Caco-2 (cell line): Measurements from ENCODE around the gene GLYATL1. TPM values are rescaled to one million over a fixed set of nuclear protein-coding genes. Genes with fewer than 3 reads are reported as not detected.

Source experiments
- BruUV-seq: library from RNA; stranded (reverse); fragments of 400-500 nt; replicated peaks from 2 replicates; lab custom pipeline; 2021; lab: Mats Ljungman, UMichigan
- CTCF ChIA-PET: fragments of 300-600 bp; sonication (Branson Sonifier 250); formaldehyde crosslinking; loops from one replicate; lab custom pipeline; 2022; ENCODE audit warnings: antibody characterized with exemption; lab: Charles Lee
- POLR2A ChIA-PET: fragments of 300-600 bp; sonication (Branson Sonifier 250); formaldehyde crosslinking; loops from one replicate; lab custom pipeline; 2022; ENCODE audit warnings: antibody characterized with exemption; lab: Charles Lee
- DNase-seq, 2 experiments: peaks; one replicate each; pipeline versions ENCODE4 v3.0.0 to v3.0.0-alpha.2; 2020 to 2022
- H3K27me3 ChIP-seq: replicated peaks from 2 replicates; pipeline ENCODE4 v1.6.0; 2011; ENCODE audit warnings: low read length; ENCODE audit not compliant: control insufficient read depth, insufficient read depth
- H3K36me3 ChIP-seq: 2 replicates; pipeline ENCODE4 v1.5.1; 2011; ENCODE audit warnings: low read length; ENCODE audit not compliant: control insufficient read depth, insufficient read depth
- H3K4me1 ChIP-seq: fragments of 250-450 bp; sonication (Bioruptor Pico); 2 replicates; pipeline ENCODE4 v1.5.1; 2020; ENCODE audit warnings: mild to moderate bottlenecking
- H3K4me3 ChIP-seq: 2 replicates; pipeline ENCODE4 v1.5.1; 2011; ENCODE audit warnings: low read depth, mild to moderate bottlenecking, control low read depth, low read length
- H3K9me3 ChIP-seq: fragments of 250-450 bp; sonication (Bioruptor Pico); 2 replicates; pipeline ENCODE4 v1.5.1; 2020; ENCODE audit warnings: mild to moderate bottlenecking, moderate library complexity
- H3K27ac Mint-ChIP-seq: one replicate; pipeline ENCODE4 v1.8.0; 2022; ENCODE audit warnings: mixed read lengths; ENCODE audit not compliant: unreplicated experiment
- H3K27me3 Mint-ChIP-seq: one replicate; pipeline ENCODE4 v1.8.0; 2022; ENCODE audit warnings: mixed read lengths; ENCODE audit not compliant: insufficient read depth, unreplicated experiment
- H3K36me3 Mint-ChIP-seq: one replicate; pipeline ENCODE4 v1.8.0; 2022; ENCODE audit warnings: mild to moderate bottlenecking, mixed read lengths; ENCODE audit not compliant: insufficient read depth, unreplicated experiment
- H3K4me1 Mint-ChIP-seq: one replicate; pipeline ENCODE4 v1.8.0; 2022; ENCODE audit warnings: low read depth, mixed read lengths; ENCODE audit not compliant: unreplicated experiment
- H3K4me3 Mint-ChIP-seq: one replicate; pipeline ENCODE4 v1.8.0; 2022; ENCODE audit warnings: mild to moderate bottlenecking, moderate library complexity, mixed read lengths; ENCODE audit not compliant: unreplicated experiment
- H3K9me3 Mint-ChIP-seq: one replicate; pipeline ENCODE4 v1.8.0; 2022; ENCODE audit warnings: mixed read lengths; ENCODE audit not compliant: unreplicated experiment
- intact Hi-C: fragments of 100-400 bp; cut with micrococcal nuclease; formaldehyde crosslinking; loops from one replicate; pipeline ENCODE4 v1.10.0; 2022; ENCODE audit not compliant: unreplicated experiment
- total RNA-seq: library from RNA; stranded (reverse); gene quantifications from 2 replicates; pipeline ENCODE4 v1.2.3, GENCODE V29; 2022
- TF ChIP-seq, protein P1 (sequence below), 2 experiments: fragments of 200-600 bp in 1 of 2; IDR thresholded peaks; 1 replicate in 1 of 2; 2 replicates in 1 of 2; pipeline versions ENCODE4 v1.5.1 to v1.8.0; 2011 to 2022; ENCODE audit warnings: antibody characterized with exemption in 1 of 2, control low read depth in 1 of 2, inconsistent platforms in 1 of 2, low read depth in 1 of 2, low read length in 1 of 2, mild to moderate bottlenecking in 1 of 2, moderate library complexity in 1 of 2; ENCODE audit not compliant: insufficient read depth in 1 of 2, severe bottlenecking in 1 of 2, unreplicated experiment in 1 of 2

GLYATL1 gene
- total RNA-seq, 1 experiment from 2014 or later = 4.0 TPM

DNA sequence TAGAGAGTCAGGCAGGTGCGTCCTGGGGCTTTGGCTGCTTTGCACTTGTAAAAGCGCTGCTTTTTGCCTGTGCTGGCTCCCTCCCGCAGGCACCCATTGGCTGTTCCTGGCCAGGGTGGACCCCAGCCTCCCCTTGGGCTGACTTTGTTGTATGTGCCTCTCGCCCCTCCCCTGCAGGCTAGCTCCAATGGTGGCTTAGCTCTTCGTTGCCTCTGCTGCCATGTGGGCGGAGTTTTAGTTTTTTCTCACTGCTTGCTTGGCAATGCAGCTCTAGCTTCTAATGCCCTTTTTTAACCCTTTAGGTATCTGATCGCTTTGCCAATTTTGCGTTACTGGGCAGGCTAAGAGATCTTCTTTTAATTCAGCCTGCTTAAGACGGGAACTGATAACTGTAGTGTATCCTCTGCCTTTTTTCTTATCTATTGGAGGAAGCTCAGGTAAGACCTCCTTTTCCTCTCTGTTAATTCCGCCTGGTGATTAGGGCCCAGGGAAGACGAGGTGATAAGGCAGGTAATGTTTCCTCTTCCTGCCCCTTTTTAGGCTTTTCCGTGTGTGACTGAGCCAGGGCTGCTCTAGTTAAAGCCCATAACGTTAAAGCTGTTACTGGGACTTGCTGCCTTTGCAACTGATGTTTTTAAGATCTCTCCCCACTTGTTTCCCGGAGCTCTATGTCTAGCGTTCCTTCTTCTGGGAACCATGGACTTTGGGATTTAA is 11.7 kb upstream of the GLYATL1 start:
- H3K9me3 ChIP-seq = no peaks in the 10 kb centered on the region
- TF ChIP-seq, protein P1, sequence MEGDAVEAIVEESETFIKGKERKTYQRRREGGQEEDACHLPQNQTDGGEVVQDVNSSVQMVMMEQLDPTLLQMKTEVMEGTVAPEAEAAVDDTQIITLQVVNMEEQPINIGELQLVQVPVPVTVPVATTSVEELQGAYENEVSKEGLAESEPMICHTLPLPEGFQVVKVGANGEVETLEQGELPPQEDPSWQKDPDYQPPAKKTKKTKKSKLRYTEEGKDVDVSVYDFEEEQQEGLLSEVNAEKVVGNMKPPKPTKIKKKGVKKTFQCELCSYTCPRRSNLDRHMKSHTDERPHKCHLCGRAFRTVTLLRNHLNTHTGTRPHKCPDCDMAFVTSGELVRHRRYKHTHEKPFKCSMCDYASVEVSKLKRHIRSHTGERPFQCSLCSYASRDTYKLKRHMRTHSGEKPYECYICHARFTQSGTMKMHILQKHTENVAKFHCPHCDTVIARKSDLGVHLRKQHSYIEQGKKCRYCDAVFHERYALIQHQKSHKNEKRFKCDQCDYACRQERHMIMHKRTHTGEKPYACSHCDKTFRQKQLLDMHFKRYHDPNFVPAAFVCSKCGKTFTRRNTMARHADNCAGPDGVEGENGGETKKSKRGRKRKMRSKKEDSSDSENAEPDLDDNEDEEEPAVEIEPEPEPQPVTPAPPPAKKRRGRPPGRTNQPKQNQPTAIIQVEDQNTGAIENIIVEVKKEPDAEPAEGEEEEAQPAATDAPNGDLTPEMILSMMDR (IDR thresholded peaks at IDR 0.05; ENCODE audit: insufficient read depth in 1 of 2, low read depth in 1 of 2, low read length in 1 of 2, severe bottlenecking in 1 of 2, unreplicated experiment in 1 of 2) = no peak
- H3K4me3 ChIP-seq = peak overlapping the region; percentile 32
- H3K27me3 ChIP-seq = no peaks in the 10 kb centered on the region
- intact Hi-C loops = loop anchor here (1.0 to 5.0 kb wide), 4 partner anchors 18 to 215 kb away; partner anchors contain the start of gene FAM111A
- H3K4me1 ChIP-seq = peaks cover 67% of the 10 kb centered on the region
- no peaks in the 10 kb centered on the region for H3K36me3 Mint-ChIP-seq
- H3K4me3 Mint-ChIP-seq = peak overlapping the region; percentile 76
- peak; percentile 86 to 92 for DNase-seq
- CTCF ChIA-PET = interaction anchor here (0.9 to 4.3 kb wide), 2 partner anchors 27 to 131 kb away, joined by 5 to 26 read pairs; no protein-coding TSS in a partner anchor
- peaks cover 1% of the 10 kb centered on the region for H3K9me3 Mint-ChIP-seq
- BruUV-seq = no TSS peak
- H3K36me3 ChIP-seq = no peaks in the 10 kb centered on the region
- H3K27me3 Mint-ChIP-seq = peaks cover under 1% of the 10 kb centered on the region
- H3K4me1 Mint-ChIP-seq = peaks cover 55% of the 10 kb centered on the region
- peak overlapping the region; percentile 76 for H3K27ac Mint-ChIP-seq
- POLR2A ChIA-PET = interaction anchor here (1.0 to 1.5 kb wide), 4 partner anchors 47 to 217 kb away, joined by 3 to 6 read pairs (median 4); partner anchors contain the start of gene FAM111B

DNA sequence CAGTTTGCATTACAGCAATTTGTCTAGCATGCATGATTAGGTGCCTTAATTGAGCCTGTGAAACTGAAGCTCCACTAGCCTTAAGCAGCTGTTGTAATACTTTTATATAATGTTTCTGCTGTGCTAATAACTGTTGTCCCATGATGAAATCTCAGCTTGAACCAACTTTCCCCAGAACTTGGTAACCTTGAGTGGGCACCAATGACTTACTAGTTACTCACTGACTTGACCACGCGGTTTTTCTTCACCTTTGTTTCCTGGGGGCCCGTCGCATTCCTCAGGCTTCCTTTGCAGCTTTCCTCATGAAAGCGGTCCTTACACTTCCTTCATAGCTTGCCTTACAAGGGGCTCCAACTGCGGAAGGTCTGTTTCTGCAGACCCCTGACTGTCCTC is 11.2 kb upstream of the GLYATL1 start:
- CTCF ChIA-PET = interaction anchor here (0.6 to 4.3 kb wide), 2 partner anchors 38 to 130 kb away, joined by 3 to 26 read pairs; no protein-coding TSS in a partner anchor
- BruUV-seq = no TSS peak
- TF ChIP-seq, protein P1 (IDR thresholded peaks at IDR 0.05; ENCODE audit: insufficient read depth in 1 of 2, low read depth in 1 of 2, low read length in 1 of 2, severe bottlenecking in 1 of 2, unreplicated experiment in 1 of 2) = no peak
- H3K4me3 ChIP-seq = peak overlapping the region; percentile 32
- no peaks in the 10 kb centered on the region for H3K36me3 ChIP-seq
- peaks cover 62% of the 10 kb centered on the region for H3K4me1 ChIP-seq
- H3K27me3 ChIP-seq = no peaks in the 10 kb centered on the region
- POLR2A ChIA-PET = interaction anchor here (1.5 kb wide), 1 partner anchor 178 kb away, joined by 6 read pairs; the partner anchor contains the start of gene FAM111B
- peaks cover 3% of the 10 kb centered on the region for H3K27me3 Mint-ChIP-seq
- H3K4me1 Mint-ChIP-seq = peaks cover 49% of the 10 kb centered on the region
- H3K27ac Mint-ChIP-seq = peak overlapping the region; percentile 76
- H3K9me3 Mint-ChIP-seq = peaks cover 7% of the 10 kb centered on the region
- H3K9me3 ChIP-seq = no peaks in the 10 kb centered on the region
- H3K36me3 Mint-ChIP-seq = no peaks in the 10 kb centered on the region
- intact Hi-C loops = loop anchor here (5.0 kb wide), 1 partner anchor 214 kb away; the partner anchor contains the start of gene FAM111A
- DNase-seq = peak in 1 of 2 experiments; percentile 47
- H3K4me3 Mint-ChIP-seq = peak overlapping the region; percentile 76

DNA sequence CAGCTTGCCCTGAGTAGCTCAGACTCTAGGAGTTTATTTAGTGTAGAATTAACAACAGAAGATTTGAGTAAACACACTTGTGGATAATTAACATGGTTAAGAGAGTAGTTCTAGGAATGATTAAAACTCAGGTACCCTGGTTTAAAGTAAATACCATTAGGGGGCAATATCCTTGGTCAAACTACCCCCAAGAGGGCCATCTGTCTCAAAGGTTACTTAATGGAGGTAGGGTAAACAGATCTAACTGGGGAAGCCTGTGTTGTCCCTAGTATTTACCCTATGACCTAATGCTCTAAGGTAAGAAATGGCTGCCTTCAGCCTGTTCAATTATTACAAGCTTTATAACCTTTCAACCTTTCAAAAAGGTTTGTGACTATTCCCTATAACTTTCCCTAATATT is 10.6 kb upstream of the GLYATL1 start:
- Mint-ChIP-seq H3K27me3 (peaks cover 3% of the 10 kb centered on the region), H3K4me3 (peak overlapping the region; percentile 76), H3K4me1 (peaks cover 43% of the 10 kb centered on the region), H3K27ac (peak overlapping the region; percentile 76), H3K36me3 (no peaks in the 10 kb centered on the region), H3K9me3 (peaks cover 8% of the 10 kb centered on the region)
- no TSS peak for BruUV-seq
- DNase-seq = no peak
- ChIA-PET CTCF (interaction anchor here (0.6 to 4.3 kb wide), 2 partner anchors 38 to 130 kb away, joined by 3 to 26 read pairs; no protein-coding TSS in a partner anchor), POLR2A (no interaction called here)
- intact Hi-C loops = loop anchor here (5.0 kb wide), 1 partner anchor 214 kb away; the partner anchor contains the start of gene FAM111A
- Histone ChIP-seq H3K4me3 (peak overlapping the region; percentile 32), H3K27me3 (no peaks in the 10 kb centered on the region), H3K4me1 (peaks cover 56% of the 10 kb centered on the region), H3K9me3 (no peaks in the 10 kb centered on the region), H3K36me3 (no peaks in the 10 kb centered on the region)
- TF ChIP-seq, protein P1 (IDR thresholded peaks at IDR 0.05; ENCODE audit: insufficient read depth in 1 of 2, low read depth in 1 of 2, low read length in 1 of 2, severe bottlenecking in 1 of 2, unreplicated experiment in 1 of 2) = no peak
